Uterus (tissue), 4 donors: ENCODE results near the gene RNF181. TPM values are rescaled to one million over a fixed set of nuclear protein-coding genes. Genes with fewer than 3 reads are reported as not detected.

Experiments used
- DNase-seq, 2 donors: peaks; one replicate each; pipeline ENCODE4 v3.0.0-alpha.2; 2019 to 2020
- H3K27ac ChIP-seq, 2 donors: fragments of 200-600 bp; sonication (generic); 1 replicate in 1 of 2; 2 replicates in 1 of 2; pipeline ENCODE4 v1.5.1; 2016 to 2018
- H3K27me3 ChIP-seq, 2 donors: fragments of 200-600 bp; sonication (generic); one replicate each; pipeline ENCODE4 v1.5.1; 2018 to 2019; ENCODE audit warnings: control low read depth in 1 of 2
- H3K36me3 ChIP-seq, 2 donors: fragments of 200-600 bp; sonication (generic); one replicate each; pipeline ENCODE4 v1.5.1; 2019; ENCODE audit warnings: control low read depth in 1 of 2
- H3K4me1 ChIP-seq, 2 donors: fragments of 200-600 bp; sonication (generic); one replicate each; pipeline ENCODE4 v1.5.1; 2018 to 2019; ENCODE audit warnings: control low read depth in 1 of 2
- H3K4me3 ChIP-seq, 2 donors: fragments of 200-600 bp; sonication (generic); 1 replicate in 1 of 2; 2 replicates in 1 of 2; pipeline ENCODE4 v1.5.1; 2018 to 2019; ENCODE audit warnings: mild to moderate bottlenecking in 1 of 2
- H3K9me3 ChIP-seq, 2 donors: fragments of 200-600 bp; sonication (generic); one replicate each; pipeline ENCODE4 v1.5.1; 2019; ENCODE audit warnings: control low read depth in 1 of 2
- POLR2A ChIP-seq, 2 donors: fragments of 450-650 bp; IDR thresholded peaks; one replicate each; pipeline ENCODE4 v1.6.1; 2016; ENCODE audit warnings: antibody characterized with exemption in 2 of 2, mild to moderate bottlenecking in 1 of 2, moderate library complexity in 1 of 2
- intact Hi-C: fragments of 100-400 bp; cut with DNase I; formaldehyde crosslinking; loops from one replicate; pipeline ENCODE4 v1.15.1; 2023; ENCODE audit warnings: low total_unique reads
- total RNA-seq, 4 donors: library from RNA; depleted of rRNA in 3 of 4; stranded (reverse); fragments of >200 nt in 3 of 4; gene quantifications; one replicate each; pipeline versions ENCODE4 v1.1.0 to v1.2.4, GENCODE V29; 2014 to 2023
- TF ChIP-seq, protein P1 (sequence below), 4 experiments: fragments of 200-600 bp in 2 of 4; fragments of 450-650 bp in 2 of 4; sonication (generic) in 2 of 4; IDR thresholded peaks; one replicate each; pipeline ENCODE4 v1.5.1; 2016 to 2019; ENCODE audit warnings: antibody characterized with exemption in 4 of 4, mild to moderate bottlenecking in 2 of 4, moderate library complexity in 1 of 4
- donor health status: DM: yes; HTN: yes; CAD: no.

RNF181 gene
- total RNA-seq, 4 donors from 2014 or later = 53.0 to 362 (median 175) TPM

GRCh38 chr2:85584857-85585780 is 10.4 kb upstream of the RNF181 start:
- peak; percentile 42 to 69 for DNase-seq
- intact Hi-C loops = no loop called here
- Histone ChIP-seq H3K27me3 (no peaks in the 10 kb centered on the region), H3K9me3 (no peaks in the 10 kb centered on the region), H3K4me3 (peak overlapping the region; percentile 59 to 63), H3K27ac (peak overlapping the region; percentile 90 to 92), H3K4me1 (no peaks in the 10 kb centered on the region), H3K36me3 (no peaks in the 10 kb centered on the region)
- TF ChIP-seq, protein P1, sequence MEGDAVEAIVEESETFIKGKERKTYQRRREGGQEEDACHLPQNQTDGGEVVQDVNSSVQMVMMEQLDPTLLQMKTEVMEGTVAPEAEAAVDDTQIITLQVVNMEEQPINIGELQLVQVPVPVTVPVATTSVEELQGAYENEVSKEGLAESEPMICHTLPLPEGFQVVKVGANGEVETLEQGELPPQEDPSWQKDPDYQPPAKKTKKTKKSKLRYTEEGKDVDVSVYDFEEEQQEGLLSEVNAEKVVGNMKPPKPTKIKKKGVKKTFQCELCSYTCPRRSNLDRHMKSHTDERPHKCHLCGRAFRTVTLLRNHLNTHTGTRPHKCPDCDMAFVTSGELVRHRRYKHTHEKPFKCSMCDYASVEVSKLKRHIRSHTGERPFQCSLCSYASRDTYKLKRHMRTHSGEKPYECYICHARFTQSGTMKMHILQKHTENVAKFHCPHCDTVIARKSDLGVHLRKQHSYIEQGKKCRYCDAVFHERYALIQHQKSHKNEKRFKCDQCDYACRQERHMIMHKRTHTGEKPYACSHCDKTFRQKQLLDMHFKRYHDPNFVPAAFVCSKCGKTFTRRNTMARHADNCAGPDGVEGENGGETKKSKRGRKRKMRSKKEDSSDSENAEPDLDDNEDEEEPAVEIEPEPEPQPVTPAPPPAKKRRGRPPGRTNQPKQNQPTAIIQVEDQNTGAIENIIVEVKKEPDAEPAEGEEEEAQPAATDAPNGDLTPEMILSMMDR (IDR thresholded peaks at IDR 0.05) = no peak
- TF ChIP-seq POLR2A (IDR thresholded peaks at IDR 0.05) = peak in 1 of 2 donors; percentile 13

DNA sequence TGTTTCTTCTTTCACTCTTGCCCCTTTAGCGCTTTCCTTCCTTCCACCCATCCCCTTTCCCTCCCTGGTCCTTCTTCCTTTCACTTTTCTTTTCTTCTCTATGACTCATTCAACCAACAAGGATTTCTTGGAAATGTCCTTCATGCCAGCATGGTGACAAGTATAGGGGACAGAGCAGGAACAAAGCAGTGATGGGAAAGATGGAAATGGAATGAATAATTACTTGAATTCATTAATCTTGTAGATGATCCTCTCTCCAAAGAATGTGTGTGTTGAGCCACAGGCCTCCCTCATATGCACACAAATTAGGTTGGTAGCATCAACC is 9.8 kb upstream of the RNF181 start:
- Histone ChIP-seq H3K4me3 (no peak overlapping the region), H3K9me3 (no peaks in the 10 kb centered on the region), H3K27ac (peak overlapping the region; percentile 90 to 92), H3K27me3 (no peaks in the 10 kb centered on the region), H3K36me3 (no peaks in the 10 kb centered on the region), H3K4me1 (peaks cover 0 to under 1% of the 10 kb centered on the region in 2 donors)
- no peak for DNase-seq
- intact Hi-C loops = no loop called here
- TF ChIP-seq, protein P1 (IDR thresholded peaks at IDR 0.05) = no peak
- no peak for TF ChIP-seq POLR2A (IDR thresholded peaks at IDR 0.05)

DNA sequence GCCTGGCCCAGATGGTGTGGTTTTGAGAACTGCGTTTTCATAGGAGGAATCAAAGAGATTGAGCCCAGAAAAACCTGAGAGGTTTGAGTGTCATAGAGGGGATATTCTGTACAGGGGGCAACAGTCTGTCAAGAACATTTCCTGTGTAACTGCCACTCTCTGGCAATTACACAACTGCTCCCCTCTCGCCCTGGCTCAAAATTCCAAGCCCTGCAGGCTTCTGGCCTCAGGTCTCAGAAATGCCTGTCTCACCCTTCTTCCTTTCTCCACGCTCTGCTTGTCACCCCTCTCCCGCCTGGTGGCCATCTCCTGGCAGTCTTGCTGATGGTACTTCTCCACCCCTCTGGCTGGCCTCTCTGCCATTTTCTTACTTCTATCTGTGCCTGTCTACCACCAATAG is 7.3 kb upstream of the RNF181 start:
- no peak for TF ChIP-seq POLR2A (IDR thresholded peaks at IDR 0.05)
- TF ChIP-seq, protein P1 (IDR thresholded peaks at IDR 0.05) = no peak
- H3K36me3 ChIP-seq = no peaks in the 10 kb centered on the region
- no peak overlapping the region for H3K4me3 ChIP-seq
- H3K4me1 ChIP-seq = peaks cover 0 to 12% of the 10 kb centered on the region in 2 donors
- no peak for DNase-seq
- intact Hi-C loops = no loop called here
- no peaks in the 10 kb centered on the region for H3K27me3 ChIP-seq
- H3K27ac ChIP-seq = peak overlapping the region; percentile 74 to 79
- no peaks in the 10 kb centered on the region for H3K9me3 ChIP-seq

DNA sequence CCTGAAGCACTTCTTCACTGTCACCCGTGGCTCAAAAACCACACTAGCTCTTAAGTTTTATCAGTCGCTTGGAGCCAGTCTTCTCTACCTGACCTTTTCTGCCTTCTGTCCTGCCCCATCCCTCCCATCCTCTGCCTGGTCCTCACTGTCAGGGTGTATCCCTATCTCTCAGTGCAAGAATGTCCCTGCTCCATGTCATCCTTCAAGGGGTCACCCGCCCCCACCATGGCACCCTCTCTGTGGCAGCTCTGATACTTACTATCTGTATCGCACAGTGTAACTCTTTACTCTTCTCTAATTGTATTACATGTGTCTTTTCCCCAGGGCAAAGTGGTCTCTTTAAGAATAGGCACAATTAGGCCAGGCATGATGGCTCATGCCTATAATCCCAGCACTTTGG is 6.9 kb upstream of the RNF181 start:
- peak overlapping the region; percentile 74 to 79 for H3K27ac ChIP-seq
- no peaks in the 10 kb centered on the region for H3K36me3 ChIP-seq
- no peak for DNase-seq
- no peaks in the 10 kb centered on the region for H3K27me3 ChIP-seq
- no peak overlapping the region for H3K4me3 ChIP-seq
- intact Hi-C loops = no loop called here
- H3K4me1 ChIP-seq = peaks cover 0 to 12% of the 10 kb centered on the region in 2 donors
- TF ChIP-seq, protein P1 (IDR thresholded peaks at IDR 0.05) = no peak
- no peak for TF ChIP-seq POLR2A (IDR thresholded peaks at IDR 0.05)
- no peaks in the 10 kb centered on the region for H3K9me3 ChIP-seq

GRCh38 chr2:85589181-85589580 is 6.4 kb upstream of the RNF181 start:
- peak in 1 of 2 donors; percentile 70 for DNase-seq
- no peaks in the 10 kb centered on the region for H3K9me3 ChIP-seq
- intact Hi-C loops = no loop called here
- H3K4me3 ChIP-seq = no peak overlapping the region
- H3K36me3 ChIP-seq = no peaks in the 10 kb centered on the region
- peak overlapping the region; percentile 74 to 79 for H3K27ac ChIP-seq
- no peaks in the 10 kb centered on the region for H3K27me3 ChIP-seq
- TF ChIP-seq, protein P1 (IDR thresholded peaks at IDR 0.05) = no peak
- no peak for TF ChIP-seq POLR2A (IDR thresholded peaks at IDR 0.05)
- H3K4me1 ChIP-seq = peaks cover 0 to 12% of the 10 kb centered on the region in 2 donors
